Prostate gland (tissue), 2 donors: ENCODE results near the gene SNX13. TPM values are rescaled to one million over a fixed set of nuclear protein-coding genes. Genes with fewer than 3 reads are reported as not detected.

ENCODE experiments used
- DNase-seq: peaks from one replicate; pipeline ENCODE4 v3.0.0-alpha.2; 2019; ENCODE audit warnings: low spot score
- H3K27ac ChIP-seq, 2 donors: fragments of 200-600 bp; sonication (generic); 2 replicates each; pipeline ENCODE4 v1.5.1; 2017 to 2019
- H3K27me3 ChIP-seq: fragments of 200-600 bp; sonication (generic); replicated peaks from 2 replicates; pipeline ENCODE4 v1.5.1; 2019; ENCODE audit not compliant: insufficient read depth
- H3K36me3 ChIP-seq, 2 donors: fragments of 200-600 bp; sonication (generic); 1 replicate in 1 of 2; 2 replicates in 1 of 2; pipeline versions ENCODE4 v1.5.1 to v1.8.1; 2017 to 2019
- H3K4me1 ChIP-seq: fragments of 200-600 bp; sonication (generic); replicated peaks from 2 replicates; pipeline ENCODE4 v1.5.1; 2019
- H3K4me3 ChIP-seq, 2 donors: fragments of 200-600 bp; sonication (generic); 2 replicates each; pipeline ENCODE4 v1.5.1; 2017 to 2019
- H3K9me3 ChIP-seq: fragments of 200-600 bp; sonication (generic); 2 replicates; pipeline ENCODE4 v1.5.1; 2017
- POLR2A ChIP-seq: fragments of 450-650 bp; IDR thresholded peaks from one replicate; pipeline ENCODE4 v1.6.1; 2016; ENCODE audit warnings: antibody characterized with exemption, mild to moderate bottlenecking
- POLR2AphosphoS5 ChIP-seq: sonication (generic); formaldehyde crosslinking; IDR thresholded peaks from one replicate; pipeline ENCODE4 v1.6.1; 2017; ENCODE audit warnings: antibody characterized with exemption
- WGBS: methylation state at CpG from one replicate; pipeline ENCODE4 v1.1.5; 2018; 5-methylcytosine and 5-hydroxymethylcytosine counted together
- intact Hi-C: fragments of 100-400 bp; cut with DNase I; formaldehyde crosslinking; loops from one replicate; pipeline ENCODE4 v1.14.2; 2022
- total RNA-seq, 2 donors: library from RNA; depleted of rRNA; stranded (reverse); fragments of >200 nt; gene quantifications; one replicate each; pipeline ENCODE4 v1.1.0, GENCODE V29; 2016
- TF ChIP-seq, protein P1 (sequence below), 4 experiments: fragments of 200-600 bp in 2 of 4; fragments of 450-650 bp in 2 of 4; sonication (generic) in 2 of 4; IDR thresholded peaks; 1 replicate in 3 of 4; 2 replicates in 1 of 4; pipeline ENCODE4 v1.5.1; 2016 to 2019; ENCODE audit warnings: antibody characterized with exemption in 4 of 4, mild to moderate bottlenecking in 2 of 4, moderate library complexity in 2 of 4

The SNX13 gene
- total RNA-seq, 2 donors from 2014 or later, result 46.9 to 63.5 TPM

DNA sequence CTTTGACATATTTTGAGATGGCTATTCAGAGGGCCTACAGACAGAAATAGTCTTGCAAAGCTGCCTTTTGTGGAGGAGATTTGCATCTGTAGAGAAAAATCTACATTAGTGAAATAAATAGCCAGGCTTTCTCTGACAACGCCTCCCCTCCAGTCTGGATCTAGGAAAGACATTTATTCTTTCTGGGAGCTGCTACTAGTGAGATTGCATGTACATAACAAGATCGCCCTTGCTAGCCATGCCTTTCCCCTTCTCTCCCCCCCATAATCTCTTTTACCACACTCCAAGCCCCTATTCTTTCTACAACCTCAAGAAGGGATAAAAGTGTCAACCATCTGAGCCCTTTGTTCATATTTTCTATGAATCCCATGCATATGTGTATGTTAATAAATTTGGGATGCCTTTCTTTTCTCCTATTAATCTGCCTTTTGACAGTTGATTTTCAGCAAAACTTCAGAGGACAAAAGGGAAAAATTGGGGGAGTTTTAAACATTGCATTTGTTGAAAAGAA is 194.2 kb downstream of the SNX13 start:
- no peaks in the 10 kb centered on the region for H3K9me3 ChIP-seq
- no peaks in the 10 kb centered on the region for H3K4me1 ChIP-seq
- H3K27ac ChIP-seq, result no peak overlapping the region
- no peak for DNase-seq
- H3K4me3 ChIP-seq, result no peak overlapping the region
- intact Hi-C loops, result no loop called here
- WGBS, result 80% methylated on average over 2 of the region's 2 CpGs
- no peak for TF ChIP-seq POLR2AphosphoS5
- no peak for TF ChIP-seq POLR2A
- TF ChIP-seq, protein P1, sequence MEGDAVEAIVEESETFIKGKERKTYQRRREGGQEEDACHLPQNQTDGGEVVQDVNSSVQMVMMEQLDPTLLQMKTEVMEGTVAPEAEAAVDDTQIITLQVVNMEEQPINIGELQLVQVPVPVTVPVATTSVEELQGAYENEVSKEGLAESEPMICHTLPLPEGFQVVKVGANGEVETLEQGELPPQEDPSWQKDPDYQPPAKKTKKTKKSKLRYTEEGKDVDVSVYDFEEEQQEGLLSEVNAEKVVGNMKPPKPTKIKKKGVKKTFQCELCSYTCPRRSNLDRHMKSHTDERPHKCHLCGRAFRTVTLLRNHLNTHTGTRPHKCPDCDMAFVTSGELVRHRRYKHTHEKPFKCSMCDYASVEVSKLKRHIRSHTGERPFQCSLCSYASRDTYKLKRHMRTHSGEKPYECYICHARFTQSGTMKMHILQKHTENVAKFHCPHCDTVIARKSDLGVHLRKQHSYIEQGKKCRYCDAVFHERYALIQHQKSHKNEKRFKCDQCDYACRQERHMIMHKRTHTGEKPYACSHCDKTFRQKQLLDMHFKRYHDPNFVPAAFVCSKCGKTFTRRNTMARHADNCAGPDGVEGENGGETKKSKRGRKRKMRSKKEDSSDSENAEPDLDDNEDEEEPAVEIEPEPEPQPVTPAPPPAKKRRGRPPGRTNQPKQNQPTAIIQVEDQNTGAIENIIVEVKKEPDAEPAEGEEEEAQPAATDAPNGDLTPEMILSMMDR (IDR thresholded peaks at IDR 0.05), result no peak
- no peaks in the 10 kb centered on the region for H3K27me3 ChIP-seq
- no peaks in the 10 kb centered on the region for H3K36me3 ChIP-seq

DNA sequence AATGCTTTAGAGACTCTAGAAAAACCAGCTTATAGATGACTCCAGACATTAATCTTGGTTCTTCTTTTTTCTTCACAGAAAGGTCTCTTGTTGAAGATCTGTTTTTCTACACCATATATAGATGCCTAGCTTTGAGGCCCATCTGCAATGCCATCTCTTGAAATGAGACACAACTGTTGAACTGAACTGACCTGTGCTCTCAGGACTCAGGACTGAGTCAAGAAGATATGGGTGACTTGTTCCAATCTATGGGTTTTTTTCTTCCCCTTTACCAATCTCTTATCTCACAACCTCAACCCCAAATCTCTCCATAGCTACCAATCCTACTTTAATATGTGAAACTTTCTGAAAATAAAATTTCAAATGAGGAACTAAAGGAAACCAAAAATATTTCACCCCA is 194.7 kb downstream of the SNX13 start:
- Histone ChIP-seq H3K36me3 (no peaks in the 10 kb centered on the region), H3K4me1 (no peaks in the 10 kb centered on the region), H3K9me3 (no peaks in the 10 kb centered on the region), H3K27ac (no peak overlapping the region), H3K4me3 (no peak overlapping the region), H3K27me3 (no peaks in the 10 kb centered on the region)
- no peak for DNase-seq
- TF ChIP-seq, protein P1 (IDR thresholded peaks at IDR 0.05), result no peak
- TF ChIP-seq POLR2AphosphoS5, result no peak
- no peak for TF ChIP-seq POLR2A
- intact Hi-C loops, result no loop called here

- Histone ChIP-seq H3K36me3 (no peaks in the 10 kb centered on the region), H3K27ac (no peak overlapping the region), H3K4me3 (no peak overlapping the region), H3K4me1 (no peaks in the 10 kb centered on the region), H3K27me3 (no peaks in the 10 kb centered on the region), H3K9me3 (no peaks in the 10 kb centered on the region)
- DNase-seq, result no peak
- TF ChIP-seq POLR2AphosphoS5 (no peak), POLR2A (no peak)
- 28% methylated on average over 3 of the region's 3 CpGs for WGBS
- intact Hi-C loops, result no loop called here
Observed at GRCh38 chr7:17743316-17743715, 197.0 kb downstream of the SNX13 start.

GRCh38 chr7:17741426-17741825 is 198.9 kb downstream of the SNX13 start:
- Histone ChIP-seq H3K4me1 (no peaks in the 10 kb centered on the region), H3K27ac (no peak overlapping the region), H3K9me3 (no peaks in the 10 kb centered on the region), H3K4me3 (no peak overlapping the region), H3K36me3 (no peaks in the 10 kb centered on the region), H3K27me3 (no peaks in the 10 kb centered on the region)
- DNase-seq, result no peak
- intact Hi-C loops, result no loop called here
- WGBS, result 82% methylated on average over 2 of the region's 2 CpGs
- TF ChIP-seq, protein P1 (IDR thresholded peaks at IDR 0.05), result no peak
- TF ChIP-seq POLR2AphosphoS5 (no peak), POLR2A (no peak)

Other genes with a start within 250 kb of the SNX13 start
- gene PRPS1L1, start 87.4 kb upstream of the SNX13 start, total RNA-seq, result 1 to 10 TPM in 1 of 2 donors, not detected in 1; 2.7 TPM